Thyroid gland (tissue), 4 donors: ENCODE data around the gene SH3BP4. TPM values are rescaled to one million over a fixed set of nuclear protein-coding genes. Genes with fewer than 3 reads are reported as not detected.

ENCODE experiments used
- DNase-seq, 2 donors: peaks; one replicate each; pipeline ENCODE4 v3.0.0-alpha.2; 2019
- H3K27ac ChIP-seq, 3 donors: fragments of 200-600 bp; sonication (generic); 1 replicate in 2 of 3; 2 replicates in 1 of 3; pipeline ENCODE4 v1.5.1; 2016 to 2019; ENCODE audit warnings: mild to moderate bottlenecking in 1 of 3, moderate library complexity in 1 of 3
- H3K27me3 ChIP-seq: fragments of 200-600 bp; sonication (generic); one replicate; pipeline ENCODE4 v1.5.1; 2019
- H3K36me3 ChIP-seq, 2 donors: fragments of 200-600 bp; sonication (generic); one replicate each; pipeline ENCODE4 v1.5.1; 2016 to 2019
- H3K4me1 ChIP-seq, 2 donors: fragments of 200-600 bp; sonication (generic); one replicate each; pipeline ENCODE4 v1.5.1; 2017 to 2019
- H3K4me3 ChIP-seq, 3 donors: fragments of 200-600 bp; sonication (generic); replicated peaks in 1 of 3; 1 replicate in 2 of 3; 2 replicates in 1 of 3; pipeline ENCODE4 v1.5.1; 2016; ENCODE audit warnings: mild to moderate bottlenecking in 1 of 3
- H3K9me3 ChIP-seq: fragments of 200-600 bp; sonication (generic); one replicate; pipeline ENCODE4 v1.5.1; 2017
- POLR2A ChIP-seq, 2 donors: fragments of 450-650 bp; IDR thresholded peaks; one replicate each; pipeline ENCODE4 v1.6.1; 2017; ENCODE audit warnings: antibody characterized with exemption in 2 of 2, mild to moderate bottlenecking in 2 of 2, moderate library complexity in 1 of 2
- WGBS, 2 donors: methylation state at CpG; one replicate each; pipeline ENCODE4 v1.1.5; 2017; 5-methylcytosine and 5-hydroxymethylcytosine counted together
- intact Hi-C: fragments of 100-400 bp; cut with DNase I; formaldehyde crosslinking; loops from one replicate; pipeline ENCODE4 v1.15.1; 2023
- total RNA-seq, 4 donors: library from RNA; depleted of rRNA; stranded (reverse); fragments of >200 nt; gene quantifications; one replicate each; pipeline ENCODE4 v1.2.3, GENCODE V29; 2016
- TF ChIP-seq, protein P1 (sequence below), 6 experiments: fragments of 200-600 bp in 3 of 6; fragments of 450-650 bp in 3 of 6; sonication (generic) in 3 of 6; IDR thresholded peaks; one replicate each; pipeline ENCODE4 v1.5.1; 2016 to 2019; ENCODE audit warnings: antibody characterized with exemption in 6 of 6, mild to moderate bottlenecking in 2 of 6, inconsistent platforms in 1 of 6, moderate library complexity in 1 of 6

Gene SH3BP4
- total RNA-seq, 4 donors from 2014 or later: 36.9 to 64.6 (median 47.9) TPM

DNA sequence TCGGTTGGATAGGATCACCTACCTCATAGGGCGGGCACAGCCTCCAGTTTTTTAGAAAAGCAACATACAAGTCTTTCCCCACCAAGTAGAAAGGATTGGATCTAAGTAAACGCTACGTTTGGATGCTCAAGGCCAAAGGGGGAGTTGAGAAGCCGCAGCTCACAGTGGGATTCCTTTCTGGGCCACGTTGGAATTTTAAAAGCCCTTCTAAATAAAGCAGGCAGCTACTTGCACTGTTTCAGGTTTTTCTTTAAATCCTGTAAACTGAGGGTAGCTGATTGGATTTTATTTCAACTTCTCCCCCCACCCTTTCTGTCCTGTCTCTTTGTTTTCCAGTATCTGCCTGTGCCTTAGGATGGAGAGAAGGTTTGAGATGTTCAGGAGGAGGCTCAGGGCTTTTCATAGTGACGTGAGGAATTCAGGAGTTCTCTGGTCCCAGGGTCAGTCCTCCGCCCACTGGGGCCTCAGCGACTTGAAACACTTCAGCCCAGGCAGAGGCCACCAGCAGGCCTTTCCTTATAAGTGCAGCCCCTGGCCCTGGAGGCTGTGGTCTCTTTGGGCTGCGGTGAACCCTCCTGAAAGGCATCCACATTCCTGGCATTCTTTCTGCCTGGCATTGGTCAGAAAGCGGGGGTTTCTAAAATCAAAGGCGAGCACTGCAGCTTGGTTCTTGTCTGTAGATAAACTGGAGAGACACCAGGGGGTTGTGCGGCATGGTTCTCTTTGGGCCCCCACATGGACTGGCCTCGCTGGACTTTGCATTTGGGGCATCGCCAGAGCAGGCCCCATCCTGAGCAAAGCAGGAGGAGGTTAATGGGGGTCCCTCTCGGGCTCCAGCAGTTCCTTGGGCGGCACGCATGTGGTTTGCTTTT is 44.5 kb downstream of the SH3BP4 start:
- intact Hi-C loops: no loop called here
- H3K4me1 ChIP-seq: peaks cover 0 to 5% of the 10 kb centered on the region in 2 donors
- WGBS, 2 donors: 82% methylated on average over 18 of the region's 18 CpGs
- no peak for DNase-seq
- H3K36me3 ChIP-seq: peaks cover 0 to 5% of the 10 kb centered on the region in 2 donors
- H3K9me3 ChIP-seq: no peaks in the 10 kb centered on the region
- TF ChIP-seq, protein P1, sequence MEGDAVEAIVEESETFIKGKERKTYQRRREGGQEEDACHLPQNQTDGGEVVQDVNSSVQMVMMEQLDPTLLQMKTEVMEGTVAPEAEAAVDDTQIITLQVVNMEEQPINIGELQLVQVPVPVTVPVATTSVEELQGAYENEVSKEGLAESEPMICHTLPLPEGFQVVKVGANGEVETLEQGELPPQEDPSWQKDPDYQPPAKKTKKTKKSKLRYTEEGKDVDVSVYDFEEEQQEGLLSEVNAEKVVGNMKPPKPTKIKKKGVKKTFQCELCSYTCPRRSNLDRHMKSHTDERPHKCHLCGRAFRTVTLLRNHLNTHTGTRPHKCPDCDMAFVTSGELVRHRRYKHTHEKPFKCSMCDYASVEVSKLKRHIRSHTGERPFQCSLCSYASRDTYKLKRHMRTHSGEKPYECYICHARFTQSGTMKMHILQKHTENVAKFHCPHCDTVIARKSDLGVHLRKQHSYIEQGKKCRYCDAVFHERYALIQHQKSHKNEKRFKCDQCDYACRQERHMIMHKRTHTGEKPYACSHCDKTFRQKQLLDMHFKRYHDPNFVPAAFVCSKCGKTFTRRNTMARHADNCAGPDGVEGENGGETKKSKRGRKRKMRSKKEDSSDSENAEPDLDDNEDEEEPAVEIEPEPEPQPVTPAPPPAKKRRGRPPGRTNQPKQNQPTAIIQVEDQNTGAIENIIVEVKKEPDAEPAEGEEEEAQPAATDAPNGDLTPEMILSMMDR (IDR thresholded peaks at IDR 0.05): no peak
- TF ChIP-seq POLR2A (IDR thresholded peaks at IDR 0.05): no peak
- H3K27me3 ChIP-seq: no peaks in the 10 kb centered on the region
- H3K4me3 ChIP-seq: no peak overlapping the region
- H3K27ac ChIP-seq: no peak overlapping the region

DNA sequence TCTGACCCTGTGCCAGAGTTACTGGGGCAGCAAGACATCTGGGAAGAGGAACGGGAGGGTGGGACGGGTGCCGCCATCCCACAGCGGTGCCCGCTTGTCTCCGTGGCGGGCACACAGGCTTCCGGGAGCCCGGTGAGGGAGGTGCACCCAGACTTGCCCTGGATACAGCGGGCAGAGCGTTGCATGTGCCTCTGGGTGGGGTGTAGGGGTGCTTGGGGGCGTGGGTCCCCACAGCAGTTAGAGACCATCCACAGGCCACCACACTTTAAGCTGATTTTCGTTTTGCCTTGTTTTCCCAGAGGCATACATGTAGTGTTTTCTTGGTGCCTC is 45.1 kb downstream of the SH3BP4 start:
- TF ChIP-seq, protein P1 (IDR thresholded peaks at IDR 0.05): no peak
- TF ChIP-seq POLR2A (IDR thresholded peaks at IDR 0.05): no peak
- no peaks in the 10 kb centered on the region for H3K27me3 ChIP-seq
- H3K4me1 ChIP-seq: no peaks in the 10 kb centered on the region
- WGBS, 2 donors: 88 to 98% methylated on average over 9 to 13 of the region's 13 CpGs
- intact Hi-C loops: no loop called here
- no peak for DNase-seq
- no peak overlapping the region for H3K4me3 ChIP-seq
- H3K27ac ChIP-seq: no peak overlapping the region
- H3K9me3 ChIP-seq: no peaks in the 10 kb centered on the region
- peaks cover 0 to 5% of the 10 kb centered on the region in 2 donors for H3K36me3 ChIP-seq

DNA sequence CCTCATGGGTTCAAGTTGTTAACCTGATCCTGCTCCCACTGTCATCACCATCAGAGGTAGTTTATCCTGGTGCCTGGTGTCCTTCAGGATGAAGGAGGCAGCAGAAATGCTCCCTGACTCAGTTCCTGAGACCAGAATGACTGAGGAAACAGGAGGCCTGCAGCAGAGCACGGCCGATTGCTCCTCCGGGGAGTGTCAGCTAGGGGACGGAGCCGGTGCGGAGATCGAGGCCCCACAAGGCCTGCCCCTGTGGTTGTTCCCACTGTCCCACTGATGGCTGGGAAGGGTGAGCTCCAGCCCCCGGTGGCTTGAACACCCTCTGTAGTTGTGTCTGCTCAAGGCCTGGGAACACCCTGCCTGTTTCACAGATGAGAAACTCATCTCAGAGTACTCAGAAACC is 45.6 kb downstream of the SH3BP4 start:
- H3K27me3 ChIP-seq: no peaks in the 10 kb centered on the region
- no peak overlapping the region for H3K27ac ChIP-seq
- intact Hi-C loops: no loop called here
- TF ChIP-seq, protein P1 (IDR thresholded peaks at IDR 0.05): no peak
- TF ChIP-seq POLR2A (IDR thresholded peaks at IDR 0.05): no peak
- peaks cover 0 to 5% of the 10 kb centered on the region in 2 donors for H3K36me3 ChIP-seq
- H3K9me3 ChIP-seq: no peaks in the 10 kb centered on the region
- DNase-seq: no peak
- 91 to 99% methylated on average over 8 of the region's 8 CpGs for WGBS, 2 donors
- no peaks in the 10 kb centered on the region for H3K4me1 ChIP-seq
- no peak overlapping the region for H3K4me3 ChIP-seq

DNA sequence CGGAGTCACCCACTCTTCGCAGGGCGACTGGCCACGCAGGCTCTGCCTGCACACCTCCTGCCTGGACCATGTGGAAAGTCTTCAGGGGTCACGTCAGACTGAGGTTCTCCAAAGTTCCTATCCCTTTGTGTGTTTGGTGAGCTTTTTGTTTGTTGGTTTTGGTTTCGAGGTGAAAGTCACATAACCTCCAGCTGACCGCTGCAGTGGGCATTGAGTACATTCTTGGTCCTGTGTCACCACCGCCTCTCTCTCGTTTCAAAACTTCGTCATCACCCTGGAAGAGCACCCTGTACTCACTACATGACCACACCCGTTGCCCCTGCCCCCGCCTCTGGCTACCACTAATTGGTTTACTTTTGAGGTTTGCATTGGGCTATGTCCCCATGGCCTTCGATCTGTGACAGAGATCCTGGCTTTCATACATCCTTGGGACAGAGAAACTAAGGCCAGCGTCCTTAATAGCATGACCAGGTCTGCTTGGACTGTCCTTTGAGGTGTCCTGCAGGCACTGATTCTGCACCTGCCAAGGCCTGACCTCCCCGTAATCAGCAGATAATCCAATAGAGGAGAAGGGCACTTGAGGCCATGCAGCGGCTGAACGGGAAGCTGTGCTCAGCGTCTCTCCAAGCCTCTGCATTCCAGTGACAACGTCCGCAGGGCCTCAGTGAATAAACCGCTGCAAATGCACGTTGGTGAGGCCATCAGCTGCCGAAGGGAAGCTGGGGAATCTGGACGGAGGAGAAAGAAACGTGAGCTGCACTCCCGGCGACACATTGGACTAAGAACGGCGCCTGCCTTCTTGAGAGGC is 46.8 kb downstream of the SH3BP4 start:
- H3K9me3 ChIP-seq: no peaks in the 10 kb centered on the region
- H3K36me3 ChIP-seq: peaks cover 0 to 5% of the 10 kb centered on the region in 2 donors
- intact Hi-C loops: no loop called here
- no peak for TF ChIP-seq POLR2A (IDR thresholded peaks at IDR 0.05)
- TF ChIP-seq, protein P1 (IDR thresholded peaks at IDR 0.05): no peak
- H3K27ac ChIP-seq: no peak overlapping the region
- H3K4me3 ChIP-seq: no peak overlapping the region
- WGBS, 2 donors: 86% methylated on average over 29 of the region's 29 CpGs
- H3K27me3 ChIP-seq: no peaks in the 10 kb centered on the region
- DNase-seq: no peak
- no peaks in the 10 kb centered on the region for H3K4me1 ChIP-seq
